Keratinocyte (primary cell): ENCODE measurements around the gene TRNAU1AP. TPM values are rescaled to one million over a fixed set of nuclear protein-coding genes. Genes with fewer than 3 reads are reported as not detected.

Experiments used
- DNase-seq: peaks from one replicate; pipeline ENCODE4 v3.0.0-alpha.2; 2011; ENCODE audit warnings: low read depth, missing footprints, low spot score
- FAIRE-seq: peaks from 2 replicates; lab custom pipeline; 2011; peaks lifted over from hg19 to GRCh38; lab: Jason Lieb, UNC
- H2AFZ ChIP-seq: 2 replicates; pipeline ENCODE4 v1.6.0; 2012; ENCODE audit warnings: low read length, control low read depth, inconsistent platforms; ENCODE audit not compliant: control insufficient read depth
- H3K27ac ChIP-seq: 2 replicates; pipeline ENCODE4 v1.5.1; 2011; ENCODE audit warnings: low read length; ENCODE audit not compliant: control insufficient read depth, insufficient read depth
- H3K27me3 ChIP-seq: 3 replicates; pipeline ENCODE4 v1.6.0; 2011; ENCODE audit warnings: low read length; ENCODE audit not compliant: control insufficient read depth, insufficient read depth; ENCODE audit errors: extremely low read depth
- H3K36me3 ChIP-seq, 2 experiments: 2 replicates in 1 of 2; 3 replicates in 1 of 2; pipeline ENCODE4 v1.5.1; 2011; ENCODE audit warnings: low read length in 2 of 2, mild to moderate bottlenecking in 1 of 2; ENCODE audit not compliant: control insufficient read depth in 2 of 2, insufficient read depth in 2 of 2; ENCODE audit errors: extremely low read depth in 1 of 2
- H3K4me1 ChIP-seq: 3 replicates; pipeline ENCODE4 v1.5.1; 2011; ENCODE audit warnings: low read length; ENCODE audit not compliant: control insufficient read depth, insufficient read depth; ENCODE audit errors: extremely low read depth
- H3K4me2 ChIP-seq: 3 replicates; pipeline ENCODE4 v1.6.0; 2011; ENCODE audit warnings: low read depth, low read length; ENCODE audit not compliant: control insufficient read depth, insufficient read depth; ENCODE audit errors: extremely low read depth
- H3K4me3 ChIP-seq, 3 experiments: fragments of 200-600 bp in 1 of 3; sonication (generic) in 1 of 3; 2 replicates in 2 of 3; 3 replicates in 1 of 3; pipeline ENCODE4 v1.5.1; 2011 to 2016; ENCODE audit warnings: low read length in 3 of 3, mild to moderate bottlenecking in 3 of 3, control low read depth in 2 of 3, inconsistent platforms in 1 of 3, low read depth in 1 of 3, mixed read lengths in 1 of 3, mixed run types in 1 of 3, moderate library complexity in 1 of 3; ENCODE audit not compliant: control insufficient read depth in 2 of 3, insufficient read depth in 2 of 3; ENCODE audit errors: extremely low read depth in 1 of 3
- H3K79me2 ChIP-seq: 2 replicates; pipeline ENCODE4 v1.6.0; 2012; ENCODE audit warnings: low read length; ENCODE audit not compliant: control insufficient read depth, insufficient read depth
- H3K9ac ChIP-seq: 3 replicates; pipeline ENCODE4 v1.6.0; 2011; ENCODE audit warnings: low read length; ENCODE audit not compliant: control insufficient read depth, insufficient read depth; ENCODE audit errors: extremely low read depth
- H3K9me1 ChIP-seq: 3 replicates; pipeline ENCODE4 v1.6.0; 2011; ENCODE audit warnings: low read length; ENCODE audit not compliant: control insufficient read depth, insufficient read depth; ENCODE audit errors: extremely low read depth
- H3K9me3 ChIP-seq: 2 replicates; pipeline ENCODE4 v1.5.1; 2012; ENCODE audit warnings: low read depth, low read length; ENCODE audit not compliant: control insufficient read depth
- H4K20me1 ChIP-seq: 3 replicates; pipeline ENCODE4 v1.6.0; 2011; ENCODE audit warnings: low read length; ENCODE audit not compliant: control insufficient read depth, insufficient read depth; ENCODE audit errors: extremely low read depth
- EZH2 ChIP-seq: IDR thresholded peaks from one replicate; pipeline ENCODE4 v1.6.1; 2012; ENCODE audit warnings: inconsistent platforms, mild to moderate bottlenecking, low read length, moderate library complexity
- dilution Hi-C: fragments of 300-500 bp; cut with MboI; formaldehyde crosslinking; loops from one replicate; pipeline ENCODE4 v1.7.0; 2020; ENCODE audit warnings: low sequenced_read_pairs; ENCODE audit not compliant: extremely low pct_ligation_motif_present
- polyA plus RNA-seq, 5 experiments: library from polyadenylated mRNA; depleted of rRNA in 3 of 5; stranded (reverse) in 3 of 5; stranded (forward) in 1 of 5; unstranded in 1 of 5; fragments of >200 nt; gene quantifications; 1 replicate in 1 of 5; 2 replicates in 3 of 5; 3 replicates in 1 of 5; pipeline versions ENCODE4 v1.2.1 to v1.2.3, GENCODE V29; 2011 to 2012; ENCODE audit warnings: missing spikeins in 2 of 5, low read depth in 1 of 5, low replicate concordance in 1 of 5
- small RNA-seq, 3 experiments: library from RNA; depleted of rRNA; stranded (forward); fragments of <200 nt; gene quantifications; one replicate each; pipeline ENCODE3, GENCODE V24; 2012; ENCODE audit warnings: low read depth in 3 of 3, low replicate concordance in 1 of 3; ENCODE audit not compliant: insufficient read length in 3 of 3
- TF ChIP-seq, protein P1 (sequence below), 3 experiments: IDR thresholded peaks in 1 of 3; conservative IDR thresholded peaks in 1 of 3; optimal IDR thresholded peaks in 1 of 3; 2 replicates in 2 of 3; 3 replicates in 1 of 3; pipeline versions ENCODE3 to v1.5.1; 2011; ENCODE audit warnings: low read length in 3 of 3, mild to moderate bottlenecking in 3 of 3, moderate library complexity in 2 of 3, control low read depth in 1 of 3, inconsistent platforms in 1 of 3; ENCODE audit not compliant: insufficient read depth in 2 of 3; ENCODE audit errors: extremely low read depth in 1 of 3

TRNAU1AP gene
- polyA plus RNA-seq, 1 donor (not counting 4 experiments of a cell fraction or from before 2014, with no cell fraction given), result 43.5 TPM

GRCh38 chr1:28613175-28613574 lies 60.3 kb downstream of the TRNAU1AP start:
- no peak overlapping the region for H3K9ac ChIP-seq
- no peak for FAIRE-seq
- H3K36me3 ChIP-seq, result peaks cover 12 to 17% of the 10 kb centered on the region in 2 experiments
- no peak overlapping the region for H2AFZ ChIP-seq
- no peak overlapping the region for H3K27ac ChIP-seq
- H3K79me2 ChIP-seq, result no peaks in the 10 kb centered on the region
- dilution Hi-C loops, result no loop called here
- no peaks in the 10 kb centered on the region for H4K20me1 ChIP-seq
- H3K4me2 ChIP-seq, result no peak overlapping the region
- H3K9me1 ChIP-seq, result no peaks in the 10 kb centered on the region
- H3K27me3 ChIP-seq, result no peaks in the 10 kb centered on the region
- no peak for DNase-seq
- no peak overlapping the region for H3K4me3 ChIP-seq
- no peaks in the 10 kb centered on the region for H3K9me3 ChIP-seq
- H3K4me1 ChIP-seq, result no peaks in the 10 kb centered on the region
- TF ChIP-seq EZH2, result no peak
- TF ChIP-seq, protein P1, sequence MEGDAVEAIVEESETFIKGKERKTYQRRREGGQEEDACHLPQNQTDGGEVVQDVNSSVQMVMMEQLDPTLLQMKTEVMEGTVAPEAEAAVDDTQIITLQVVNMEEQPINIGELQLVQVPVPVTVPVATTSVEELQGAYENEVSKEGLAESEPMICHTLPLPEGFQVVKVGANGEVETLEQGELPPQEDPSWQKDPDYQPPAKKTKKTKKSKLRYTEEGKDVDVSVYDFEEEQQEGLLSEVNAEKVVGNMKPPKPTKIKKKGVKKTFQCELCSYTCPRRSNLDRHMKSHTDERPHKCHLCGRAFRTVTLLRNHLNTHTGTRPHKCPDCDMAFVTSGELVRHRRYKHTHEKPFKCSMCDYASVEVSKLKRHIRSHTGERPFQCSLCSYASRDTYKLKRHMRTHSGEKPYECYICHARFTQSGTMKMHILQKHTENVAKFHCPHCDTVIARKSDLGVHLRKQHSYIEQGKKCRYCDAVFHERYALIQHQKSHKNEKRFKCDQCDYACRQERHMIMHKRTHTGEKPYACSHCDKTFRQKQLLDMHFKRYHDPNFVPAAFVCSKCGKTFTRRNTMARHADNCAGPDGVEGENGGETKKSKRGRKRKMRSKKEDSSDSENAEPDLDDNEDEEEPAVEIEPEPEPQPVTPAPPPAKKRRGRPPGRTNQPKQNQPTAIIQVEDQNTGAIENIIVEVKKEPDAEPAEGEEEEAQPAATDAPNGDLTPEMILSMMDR (optimal IDR thresholded peaks at IDR 0.05 in 1 of 3, IDR thresholded peaks at IDR 0.05 in 1 of 3, conservative IDR thresholded peaks at IDR 0.05 in 1 of 3; ENCODE audit: extremely low read depth in 1 of 3, insufficient read depth in 2 of 3, low read length in 3 of 3), result no peak

Small RNA genes lying within 50 kb of the gene (small RNA-seq; reads per million reads assigned to genes)
- gene SNORA16A, result 0 reads per million in 3 experiments
- gene SNORA44, result 0 reads per million in 3 experiments
- 0 reads per million in 3 experiments for gene SNORA61
- 0 reads per million in 3 experiments for gene SNORA73A
- 29.7 to 260 (median 39.0) reads per million in 3 experiments for gene SNORA73B
- 5.3 to 419 (median 333) reads per million in 3 experiments for gene SNORD99

Other genes with a start within 250 kb of the TRNAU1AP start
- 23.5 to 26.7 TPM (median 23.8 TPM) in 3 replicates for gene MED18, start 224.0 kb upstream of the TRNAU1AP start, polyA plus RNA-seq
- gene PHACTR4, start 183.3 kb upstream of the TRNAU1AP start, polyA plus RNA-seq, result 8.0 to 12.2 TPM (median 9.4 TPM) in 3 replicates
- 23.8 to 45.8 TPM (median 38.6 TPM) in 3 replicates for gene RCC1, start 47.0 kb upstream of the TRNAU1AP start, polyA plus RNA-seq
- 0.05 to 0.27 TPM (median 0.17 TPM) in 3 replicates for gene RAB42, start 39.2 kb downstream of the TRNAU1AP start, polyA plus RNA-seq
- 44.7 to 56.9 TPM (median 45.2 TPM) in 3 replicates for gene TAF12, start 90.0 kb downstream of the TRNAU1AP start, polyA plus RNA-seq
- gene RNU11, start 95.5 kb downstream of the TRNAU1AP start, polyA plus RNA-seq, result not detected in 3 replicates
- gene GMEB1, start 115.7 kb downstream of the TRNAU1AP start, polyA plus RNA-seq, result 4.7 to 9.3 TPM (median 6.0 TPM) in 3 replicates
- gene YTHDF2, start 183.9 kb downstream of the TRNAU1AP start, polyA plus RNA-seq, result 88.0 to 103 TPM (median 90.8 TPM) in 3 replicates